HG02970 (cell line): ENCODE data around the gene UBTD1.
"Not testable (repeated sequence)": the region's sequence is repeated elsewhere in the genome, so short reads cannot be mapped to it uniquely, and the experiment has no call there.

ENCODE experiments used
- ATAC-seq: cut with Tn5 transposase; IDR thresholded peaks from one replicate; pipeline ENCODE4 v1.9.1; 2021; ENCODE audit warnings: mild to moderate bottlenecking, moderate library complexity, moderate number of reproducible peaks; ENCODE audit not compliant: unreplicated experiment, low FRiP score

UBTD1 gene

GRCh38 chr10:97498841-97499560 lies at the start of gene UBTD1:
TSS of gene UBTD1 (plus strand) at chr10:97498924. CDS start at chr10:97499204, 280 bp downstream.
- no peak for ATAC-seq

GRCh38 chr10:97450828-97451227 lies 47.9 kb upstream of the UBTD1 start:
- ATAC-seq: no peak

- ATAC-seq: no peak
Observed at GRCh38 chr10:97451605-97452004, 47.1 kb upstream of the UBTD1 start.

- ATAC-seq: no peak
Observed at GRCh38 chr10:97452352-97452751, 46.4 kb upstream of the UBTD1 start.

- ATAC-seq: no peak
Observed at GRCh38 chr10:97454330-97455036, 44.2 kb upstream of the UBTD1 start.

GRCh38 chr10:97456034-97456685 lies 42.6 kb upstream of the UBTD1 start:
- ATAC-seq: no peak

- ATAC-seq: no peak
Observed at GRCh38 chr10:97456686-97457065, 42.0 kb upstream of the UBTD1 start.

- ATAC-seq: no peak
Observed at GRCh38 chr10:97459111-97459510, 39.6 kb upstream of the UBTD1 start.

GRCh38 chr10:97459933-97460332 lies 38.8 kb upstream of the UBTD1 start:
- ATAC-seq: no peak

GRCh38 chr10:97462309-97462708 lies 36.4 kb upstream of the UBTD1 start:
- ATAC-seq: no peak

- ATAC-seq: no peak
Observed at GRCh38 chr10:97463363-97464132, 35.2 kb upstream of the UBTD1 start.

GRCh38 chr10:97464226-97464625 lies 34.5 kb upstream of the UBTD1 start:
- ATAC-seq: no peak

GRCh38 chr10:97465982-97466381 lies 32.7 kb upstream of the UBTD1 start:
- ATAC-seq: no peak

- no peak for ATAC-seq
Observed at GRCh38 chr10:97466755-97467154, 32.0 kb upstream of the UBTD1 start.

- ATAC-seq: no peak
Observed at GRCh38 chr10:97468162-97468561, 30.6 kb upstream of the UBTD1 start.

GRCh38 chr10:97468781-97469180 lies 29.9 kb upstream of the UBTD1 start:
- not testable (repeated sequence) for ATAC-seq

GRCh38 chr10:97474918-97475317 lies 23.8 kb upstream of the UBTD1 start:
- no peak for ATAC-seq

GRCh38 chr10:97475936-97476594 lies 22.7 kb upstream of the UBTD1 start:
- ATAC-seq: no peak

GRCh38 chr10:97479410-97479809 lies 19.3 kb upstream of the UBTD1 start:
- not testable (repeated sequence) for ATAC-seq

GRCh38 chr10:97479939-97480338 lies 18.8 kb upstream of the UBTD1 start:
- no peak for ATAC-seq
